ENCODE data around the gene RASSF5.
"Not testable (repeated sequence)": the region's sequence is repeated elsewhere in the genome, so short reads cannot be mapped to it uniquely, and the experiment has no call there.

The RASSF5 gene

GRCh38 chr1:206626396-206626795 lies 119.1 kb downstream of the RASSF5 start:
- not testable (repeated sequence) for DNase-seq

- no peak for DNase-seq
Observed at GRCh38 chr1:206628916-206629315, 121.6 kb downstream of the RASSF5 start.

GRCh38 chr1:206631085-206631509 lies 123.8 kb downstream of the RASSF5 start:
- DNase-seq = peak in 15 of 58 donors; percentile 3 to 40 (median 13)

- no peak for DNase-seq
Observed at GRCh38 chr1:206633708-206634121, 126.4 kb downstream of the RASSF5 start.

- DNase-seq = peak; percentile 7 to 99 (median 74)
Observed at GRCh38 chr1:206634365-206635079, 127.2 kb downstream of the RASSF5 start.

DNA sequence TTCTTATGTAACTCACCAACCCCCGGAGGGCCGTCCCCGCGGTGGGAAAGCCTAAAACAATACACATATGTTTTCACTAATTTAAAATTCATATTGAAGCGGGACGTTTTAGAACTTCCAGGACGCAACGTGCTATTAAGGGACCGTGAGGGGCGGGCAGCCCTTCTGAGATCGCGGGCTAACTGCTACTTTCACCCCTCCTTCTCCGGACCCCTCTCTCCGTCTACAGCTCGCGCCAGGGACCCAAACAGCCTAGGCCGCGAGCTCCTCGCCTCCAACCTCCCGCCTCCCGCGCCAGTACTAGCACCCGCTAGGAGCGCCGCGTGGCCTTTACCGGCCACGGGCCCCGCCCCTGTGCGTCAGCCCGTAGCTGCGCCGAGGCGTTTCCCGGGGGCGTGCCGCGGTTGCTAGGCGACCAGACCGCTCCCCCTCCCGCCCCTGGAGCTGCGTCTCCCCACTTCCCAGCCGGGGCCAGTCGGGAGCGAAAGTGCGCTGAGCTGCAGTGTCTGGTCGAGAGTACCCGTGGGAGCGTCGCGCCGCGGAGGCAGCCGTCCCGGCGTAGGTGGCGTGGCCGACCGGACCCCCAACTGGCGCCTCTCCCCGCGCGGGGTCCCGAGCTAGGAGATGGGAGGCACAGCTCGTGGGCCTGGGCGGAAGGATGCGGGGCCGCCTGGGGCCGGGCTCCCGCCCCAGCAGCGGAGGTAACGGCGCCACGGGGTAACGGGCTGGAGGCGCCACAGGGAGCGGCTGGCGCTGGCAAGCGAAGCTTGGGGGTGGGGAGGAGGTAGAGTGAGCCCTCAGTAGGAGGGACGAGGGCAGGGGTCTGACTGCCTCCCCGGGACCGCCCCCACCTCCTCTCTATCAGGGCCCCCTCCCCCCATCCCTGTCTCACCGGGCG lies 128.0 kb downstream of the RASSF5 start, which contains the start of gene DYRK3:
Gene DYRK3, plus strand, starts transcription at position 457 of the 898 bp plus-strand sequence. Its CDS starts 168 bp downstream, at position 625.
- peak; percentile 29 to 95 (median 87) for DNase-seq

- DNase-seq = no peak
Observed at GRCh38 chr1:206635978-206636345, 128.6 kb downstream of the RASSF5 start.

- DNase-seq = no peak
Observed at GRCh38 chr1:206636671-206637070, 129.3 kb downstream of the RASSF5 start.

DNA sequence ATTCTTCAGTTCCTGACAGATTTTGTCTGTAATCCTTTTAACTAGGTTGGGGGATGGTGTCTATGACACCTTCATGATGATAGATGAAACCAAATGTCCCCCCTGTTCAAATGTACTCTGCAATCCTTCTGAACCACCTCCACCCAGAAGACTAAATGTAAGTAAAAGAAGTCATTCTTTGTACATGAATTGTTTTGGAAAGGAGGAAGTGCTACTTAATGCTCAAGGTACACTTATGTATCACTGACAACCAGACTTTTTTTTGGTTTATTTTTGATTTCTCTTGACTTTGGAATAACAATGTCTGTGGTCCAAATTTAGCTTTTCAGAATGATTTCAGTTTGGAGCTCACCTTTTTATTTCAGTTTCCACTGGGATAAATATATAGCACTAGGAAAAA lies 130.3 kb downstream of the RASSF5 start:
- no peak for DNase-seq

Data from anterior cingulate cortex (tissue), 58 donors.